GM21367 (cell line): Measurements from ENCODE around the gene EPHA2.

Experiments
- ATAC-seq: cut with Tn5 transposase; IDR thresholded peaks from one replicate; pipeline ENCODE4 v1.9.1; 2021; ENCODE audit not compliant: unreplicated experiment

The EPHA2 gene

DNA sequence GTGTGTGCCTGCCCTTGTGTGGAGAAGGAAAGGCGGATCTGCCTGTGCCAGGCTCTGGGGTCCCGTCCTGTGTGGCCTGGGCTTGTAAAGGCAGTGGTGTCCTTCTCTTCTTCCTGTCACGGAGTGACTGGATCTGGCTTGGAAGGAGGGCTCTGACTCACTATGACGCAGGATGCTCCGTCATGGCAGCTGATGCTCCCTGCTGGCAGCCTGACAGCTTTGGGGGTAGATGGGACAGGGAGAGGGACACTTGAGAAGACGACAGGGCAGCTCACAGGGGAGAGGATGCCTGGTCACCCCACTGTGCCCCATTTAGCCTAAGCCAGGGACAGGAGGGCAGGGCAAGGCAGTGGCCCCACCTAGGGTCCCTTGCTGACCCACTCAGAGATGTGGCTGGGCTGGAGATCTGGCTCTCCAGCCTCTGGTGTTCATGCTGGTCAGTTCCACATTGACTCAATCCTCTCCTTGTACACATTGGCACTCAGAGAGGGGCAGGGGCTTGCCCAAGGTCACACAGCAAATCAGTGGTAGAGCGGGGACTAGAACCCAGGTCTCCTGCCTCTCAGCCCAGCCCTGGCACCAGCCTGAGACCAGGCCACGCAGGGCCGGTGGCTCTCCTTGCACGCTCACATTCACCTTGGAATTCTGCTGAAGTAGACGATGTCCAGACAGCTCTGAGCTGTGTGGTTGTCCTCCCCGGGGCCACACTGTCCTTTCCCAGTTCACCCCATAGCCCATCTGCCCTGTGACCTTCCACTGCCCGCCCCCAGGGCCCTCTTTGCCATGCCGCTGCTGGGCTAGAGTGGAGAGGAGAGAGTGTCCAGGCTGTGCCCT, 79.6 kb downstream of the EPHA2 start:
- ATAC-seq: no peak

- no peak for ATAC-seq
Observed at GRCh38 chr1:16075337-16076030, 80.4 kb downstream of the EPHA2 start.
